GM19468 (cell line): ENCODE results near the gene RABAC1.

Source experiments
- ATAC-seq: cut with Tn5 transposase; IDR thresholded peaks from one replicate; pipeline ENCODE4 v1.9.1; 2021; ENCODE audit warnings: mild to moderate bottlenecking, moderate library complexity, moderate number of reproducible peaks; ENCODE audit not compliant: unreplicated experiment; ENCODE audit errors: extremely low read depth

Gene RABAC1

DNA sequence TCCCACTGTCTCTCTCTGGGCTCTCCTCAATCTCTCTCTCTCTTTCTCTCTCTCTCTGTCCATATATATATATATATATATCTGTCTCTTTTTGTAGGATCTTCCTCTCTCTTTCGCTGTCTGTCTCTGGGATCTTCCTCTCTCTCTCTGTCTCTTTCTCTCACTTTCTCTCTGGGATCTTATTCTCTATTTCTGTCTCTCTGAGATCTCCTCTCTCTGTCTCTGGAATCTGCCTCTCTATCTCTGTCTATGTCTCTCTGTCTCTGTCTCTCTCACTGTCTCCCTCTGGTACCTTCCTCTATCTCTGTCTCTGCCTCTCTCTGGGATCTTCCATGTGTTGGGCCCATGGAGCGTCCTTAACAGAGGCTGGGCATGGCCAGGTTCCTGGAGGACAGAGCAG, 31.5 kb upstream of the RABAC1 start:
- no peak for ATAC-seq

DNA sequence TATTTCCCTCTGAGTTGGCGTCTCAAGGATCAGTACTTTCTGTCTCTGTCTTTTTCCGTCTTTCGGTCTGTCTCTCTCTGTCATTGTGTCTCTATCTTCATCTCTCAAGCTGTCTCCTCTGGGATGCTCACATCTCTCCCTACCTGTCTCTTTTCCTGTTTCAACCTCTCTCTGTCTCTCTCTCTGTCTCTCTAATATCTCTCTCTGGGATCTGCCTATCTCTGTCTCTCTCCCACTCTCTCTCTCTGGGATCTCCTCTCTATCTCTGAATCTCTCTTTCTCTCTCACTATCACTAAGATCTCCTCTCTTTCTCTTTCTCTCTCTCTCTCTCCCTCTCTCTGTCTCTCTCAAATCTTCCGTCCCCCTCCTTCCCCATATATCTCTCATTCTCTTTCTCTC, 30.9 kb upstream of the RABAC1 start:
- ATAC-seq, result no peak

DNA sequence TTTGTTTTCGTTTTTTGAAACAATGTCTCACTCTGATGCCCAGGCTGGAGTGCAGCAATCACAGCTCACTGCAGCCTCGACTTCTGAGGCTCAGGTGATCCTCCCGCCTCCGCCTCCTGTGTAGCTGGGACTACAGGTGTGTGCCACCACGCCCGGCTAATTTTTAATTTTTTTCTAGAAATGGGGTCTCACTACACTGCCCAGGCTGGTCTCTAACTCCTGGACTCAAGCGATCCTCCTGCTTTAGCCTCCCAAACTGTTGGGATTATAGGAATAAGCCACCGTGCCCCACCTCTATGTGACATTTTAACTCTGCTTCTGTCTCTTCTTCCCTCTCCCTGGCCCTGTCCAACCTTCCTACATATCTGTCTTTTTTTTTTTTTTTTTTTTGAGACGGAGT, 29.8 kb upstream of the RABAC1 start:
- no peak for ATAC-seq

DNA sequence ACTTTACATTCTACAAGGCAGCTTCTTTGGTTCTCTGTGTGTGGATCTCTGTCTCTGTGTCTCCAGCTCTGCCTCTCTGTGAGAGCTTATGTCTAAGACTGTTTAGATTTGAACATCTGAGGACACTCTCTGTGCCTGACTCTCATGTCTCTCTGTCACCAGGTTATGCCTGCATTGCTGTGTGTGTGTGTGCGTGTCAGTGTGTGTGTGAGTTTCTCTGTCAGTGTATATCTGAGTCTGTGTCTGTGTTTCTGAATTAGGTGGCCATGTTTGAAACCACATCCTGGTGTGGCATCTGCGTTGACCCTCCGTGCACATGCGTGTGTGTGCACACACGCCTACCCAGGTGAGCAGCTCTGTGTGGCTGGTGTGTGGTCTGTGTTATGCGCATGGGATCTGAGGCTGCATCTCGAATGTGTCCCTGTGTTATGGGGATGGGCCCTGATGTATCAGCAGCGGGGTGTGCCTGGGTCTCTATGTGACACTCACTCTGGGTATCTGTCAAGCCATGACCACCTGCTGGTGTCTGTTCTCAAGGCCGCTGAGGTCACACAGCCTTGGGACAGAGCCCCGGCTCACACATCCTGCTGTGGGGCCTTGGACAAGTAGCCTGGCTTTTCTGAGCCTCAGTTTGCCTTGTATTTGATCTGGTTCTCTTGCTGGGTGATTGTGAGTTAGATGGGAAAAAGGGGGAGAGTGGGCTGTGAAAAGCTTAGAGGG, 28.2 kb upstream of the RABAC1 start:
- ATAC-seq, result no peak

DNA sequence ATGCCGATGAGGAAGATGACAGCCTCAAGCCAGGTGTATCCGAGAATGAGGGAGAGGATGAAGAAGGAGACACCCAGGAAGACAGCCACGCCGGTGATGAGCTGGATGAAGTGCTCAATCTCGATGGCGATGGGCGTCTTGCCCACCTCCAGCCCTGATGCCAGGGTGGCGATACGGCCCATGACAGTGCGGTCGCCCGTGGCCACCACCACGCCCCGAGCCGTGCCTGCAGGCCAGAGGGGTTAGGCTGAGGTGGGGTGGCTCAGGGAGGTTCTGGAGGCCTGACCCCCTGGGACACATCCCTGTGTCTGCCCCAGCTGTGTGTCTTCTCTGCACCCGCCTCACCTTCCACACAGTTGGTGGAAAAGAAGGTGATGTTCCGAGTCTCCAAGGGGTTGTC, 25.8 kb upstream of the RABAC1 start:
- no peak for ATAC-seq

DNA sequence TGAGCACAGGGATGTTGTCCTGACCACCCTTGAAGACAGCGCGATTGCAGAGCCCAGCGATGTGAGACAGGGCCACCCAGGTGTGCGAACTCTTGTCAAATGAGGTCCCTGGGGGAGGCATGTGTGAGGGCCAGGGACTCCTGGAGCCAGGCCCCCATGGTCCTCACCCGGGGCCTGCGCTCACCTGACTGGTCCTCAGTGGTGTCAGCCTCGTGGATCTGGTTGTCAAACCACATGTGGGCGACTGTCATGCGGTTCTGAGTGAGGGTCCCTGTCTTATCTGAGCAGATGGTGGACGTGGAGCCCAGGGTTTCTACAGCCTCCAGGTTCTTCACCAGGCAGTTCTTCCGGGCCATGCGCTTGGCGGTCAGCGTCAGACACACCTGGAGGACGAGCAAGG, 22.6 kb upstream of the RABAC1 start:
- no peak for ATAC-seq

DNA sequence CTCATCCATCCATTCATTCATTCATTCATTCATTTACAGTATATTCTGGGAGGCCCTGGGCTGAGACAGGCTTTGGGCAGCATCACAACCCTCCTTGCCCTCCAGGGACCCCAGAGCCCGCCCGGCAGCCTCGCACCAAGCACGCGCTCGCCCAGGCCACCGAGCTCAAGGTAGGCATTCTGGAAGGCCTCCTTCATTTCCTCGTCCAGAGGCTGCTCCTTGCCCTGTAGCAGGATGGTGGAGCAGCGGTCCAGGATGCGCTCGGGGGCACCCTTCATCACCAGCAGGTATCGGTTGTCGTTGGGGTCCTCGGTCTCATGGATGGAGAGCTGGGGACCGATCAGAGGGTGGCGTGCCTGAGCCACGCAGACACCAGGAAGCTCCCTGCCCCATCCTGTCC, 19.3 kb upstream of the RABAC1 start:
- no peak for ATAC-seq

DNA sequence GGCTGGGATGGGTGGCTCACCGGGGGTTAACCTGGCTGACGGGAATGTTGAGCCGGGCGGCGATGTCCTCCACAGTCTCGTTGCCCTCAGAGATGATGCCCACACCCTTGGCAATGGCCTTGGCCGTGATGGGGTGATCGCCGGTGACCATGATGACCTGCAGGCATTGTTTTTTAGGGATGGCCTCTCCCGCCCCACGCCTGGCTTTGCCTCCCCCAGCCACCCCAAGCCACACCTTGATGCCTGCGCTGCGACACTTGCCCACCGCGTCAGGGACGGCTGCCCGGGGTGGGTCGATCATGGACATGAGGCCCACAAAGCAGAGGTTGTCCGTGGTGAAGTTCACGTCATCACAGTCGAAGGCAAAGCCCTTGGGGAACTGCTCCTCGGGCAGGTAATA, 18.8 kb upstream of the RABAC1 start:
- no peak for ATAC-seq

DNA sequence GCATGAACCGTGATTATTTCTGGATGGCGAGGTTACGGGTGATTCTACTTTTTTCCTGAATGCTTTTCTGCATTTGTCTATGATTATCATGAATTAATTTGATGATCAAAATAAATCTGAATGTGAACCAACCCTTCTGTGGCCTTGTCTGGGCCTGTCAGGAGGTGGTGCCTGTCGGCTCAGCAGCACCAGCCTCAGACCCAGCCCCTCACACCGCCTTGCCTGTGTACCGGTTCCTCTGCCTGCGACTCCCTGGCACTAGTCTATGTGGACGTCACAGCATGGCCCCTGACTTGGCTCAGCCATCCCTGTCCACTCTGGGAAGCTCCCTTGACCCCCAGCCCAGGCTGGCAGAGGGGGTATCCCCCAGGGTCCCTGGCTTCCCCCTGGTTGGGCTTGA, 15.5 kb upstream of the RABAC1 start:
- ATAC-seq, result no peak

DNA sequence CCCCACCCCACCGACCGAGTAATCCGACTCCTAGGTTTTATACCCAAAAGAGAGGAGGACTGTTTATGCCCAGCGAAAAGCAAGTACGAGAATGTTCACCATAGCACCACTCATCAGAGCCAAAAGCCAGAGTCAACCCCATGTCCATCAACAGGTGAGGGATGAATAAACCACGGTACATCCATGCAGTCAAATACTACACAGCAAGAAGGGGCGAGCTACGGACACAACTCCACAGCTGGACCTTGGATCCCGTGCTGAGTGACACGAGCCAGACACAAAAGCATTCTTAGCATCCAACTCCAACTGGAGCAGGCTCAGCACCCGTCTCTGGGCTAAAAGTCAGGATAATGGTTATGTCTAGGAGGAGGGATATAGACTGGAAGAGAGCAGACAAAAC, 12.2 kb upstream of the RABAC1 start:
- no peak for ATAC-seq

DNA sequence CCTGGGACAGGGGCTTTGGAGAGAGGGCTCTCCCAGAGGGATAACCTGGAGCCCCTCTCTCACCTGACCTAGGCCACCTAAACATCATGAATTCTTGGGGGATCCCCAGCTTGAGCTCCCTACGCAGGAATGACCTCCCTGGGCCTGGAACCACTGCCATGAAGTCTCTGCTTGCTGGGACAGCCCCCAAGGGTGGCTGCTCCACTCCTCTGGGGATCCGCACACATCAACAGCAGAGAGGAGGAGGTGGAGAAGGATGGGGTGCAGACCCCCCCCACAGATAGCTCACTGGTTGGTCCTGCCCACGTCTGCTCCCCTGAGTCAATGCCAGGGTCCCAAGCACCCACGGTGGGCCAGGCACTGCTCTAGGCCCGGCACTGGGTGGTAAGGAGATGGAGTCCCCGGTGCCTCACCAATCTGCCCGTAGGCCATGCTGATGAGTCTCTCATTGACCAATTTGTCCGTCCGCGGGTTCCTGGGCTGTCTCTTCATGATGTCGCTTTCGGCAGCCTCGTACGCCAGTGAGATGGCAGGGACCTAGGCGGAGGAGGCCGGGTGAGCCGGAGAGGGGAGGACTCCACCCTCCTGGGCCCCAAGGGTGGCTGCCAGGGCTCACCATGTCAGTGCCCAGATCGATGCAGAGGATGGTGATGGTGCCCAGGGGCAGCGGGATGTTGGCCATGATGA, 10.8 kb upstream of the RABAC1 start:
- ATAC-seq, result no peak

DNA sequence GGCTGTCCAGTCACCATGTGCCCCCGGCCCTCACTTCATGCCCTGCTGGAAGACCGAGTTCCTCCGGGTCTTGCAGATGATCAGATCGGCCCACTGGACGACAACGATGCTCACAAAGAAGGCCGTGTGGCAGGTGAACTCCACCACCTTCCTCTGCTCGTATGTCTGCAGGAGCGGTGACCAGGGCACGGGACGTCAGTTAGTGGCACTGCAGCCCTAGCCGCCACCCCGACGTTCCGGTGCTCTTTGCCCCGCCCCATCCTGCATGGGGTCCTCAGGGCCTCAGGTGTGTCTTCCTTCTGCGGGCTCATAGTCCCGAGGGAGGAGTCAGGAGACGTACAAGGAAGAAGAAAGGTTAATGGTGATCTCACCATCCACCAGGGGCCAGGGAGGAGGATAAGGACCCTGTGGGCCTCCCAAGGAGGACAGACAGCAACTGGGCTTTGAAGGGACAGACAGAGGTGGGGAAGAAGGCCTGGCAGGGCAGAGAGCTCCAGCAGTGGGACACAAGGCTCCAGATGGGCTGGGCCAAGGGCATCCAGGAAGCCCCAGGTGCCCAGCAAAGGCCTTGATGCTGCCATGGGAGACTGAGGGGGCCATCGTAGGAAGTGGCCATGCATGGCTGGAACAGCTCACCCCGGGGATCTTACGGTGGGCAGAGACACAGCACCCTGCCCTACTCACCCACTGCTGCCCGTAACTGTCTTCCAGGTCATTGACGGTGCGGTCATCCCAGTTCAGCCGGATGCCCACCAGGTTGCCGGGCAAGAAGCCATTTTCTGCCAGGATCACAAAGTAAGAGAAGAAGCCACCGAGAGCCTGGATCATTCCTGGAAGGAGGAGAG, 9.9 kb upstream of the RABAC1 start:
- no peak for ATAC-seq

DNA sequence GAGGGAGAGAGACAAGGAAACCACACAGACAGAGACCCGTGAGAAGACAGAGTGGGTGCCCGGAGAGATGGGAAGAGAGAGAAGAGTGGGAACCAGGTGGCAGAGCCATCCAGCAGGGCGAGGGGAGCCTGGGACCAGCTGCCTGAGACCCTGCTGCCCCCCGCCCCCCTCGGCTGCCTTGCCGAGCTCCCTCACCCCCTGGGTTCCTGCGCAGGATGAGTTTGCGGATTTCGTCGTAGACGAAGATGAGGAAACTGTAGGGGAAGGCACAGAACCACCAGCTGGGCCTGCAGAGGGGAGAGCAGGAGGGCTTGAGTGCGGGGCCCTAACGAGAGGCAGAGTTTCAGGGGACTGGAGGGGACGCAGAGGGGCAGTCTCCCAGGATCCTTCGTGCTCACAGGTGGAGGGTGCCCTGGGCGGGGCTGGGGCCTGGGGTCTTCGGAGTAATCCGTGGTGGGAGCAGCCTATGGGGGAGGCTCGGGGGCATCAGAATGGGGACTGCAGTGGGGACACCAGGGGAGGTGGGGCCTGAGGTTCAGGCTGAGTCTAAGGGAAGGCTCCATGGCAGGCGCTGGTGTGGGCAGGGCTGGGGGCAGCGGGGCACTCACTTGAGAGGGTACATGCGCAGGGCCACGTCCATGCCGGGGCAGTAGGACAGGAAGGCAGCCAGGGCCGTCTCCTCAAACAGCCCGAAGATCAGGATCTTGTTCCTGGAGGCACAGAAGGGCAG, 8.1 kb upstream of the RABAC1 start:
- ATAC-seq, result no peak

DNA sequence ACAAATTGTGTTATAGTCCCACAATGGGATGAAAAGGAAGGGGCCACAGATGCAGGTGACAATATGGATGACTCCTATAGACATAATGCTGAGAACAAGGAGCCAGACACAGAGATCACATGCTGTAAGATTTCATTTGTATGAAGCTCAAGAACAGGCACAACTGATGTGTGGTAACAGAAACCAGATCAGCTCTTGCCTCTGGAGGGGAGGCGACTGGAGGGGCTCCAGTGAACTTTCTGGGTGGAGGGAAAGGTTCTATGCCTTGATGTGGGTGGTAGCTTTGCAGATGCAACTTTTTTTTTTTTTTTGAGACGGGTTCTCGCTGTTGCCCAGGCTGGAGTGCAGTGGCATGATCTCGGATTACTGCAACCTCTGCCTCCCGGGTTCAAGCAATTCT, 6.0 kb upstream of the RABAC1 start:
- no peak for ATAC-seq

DNA sequence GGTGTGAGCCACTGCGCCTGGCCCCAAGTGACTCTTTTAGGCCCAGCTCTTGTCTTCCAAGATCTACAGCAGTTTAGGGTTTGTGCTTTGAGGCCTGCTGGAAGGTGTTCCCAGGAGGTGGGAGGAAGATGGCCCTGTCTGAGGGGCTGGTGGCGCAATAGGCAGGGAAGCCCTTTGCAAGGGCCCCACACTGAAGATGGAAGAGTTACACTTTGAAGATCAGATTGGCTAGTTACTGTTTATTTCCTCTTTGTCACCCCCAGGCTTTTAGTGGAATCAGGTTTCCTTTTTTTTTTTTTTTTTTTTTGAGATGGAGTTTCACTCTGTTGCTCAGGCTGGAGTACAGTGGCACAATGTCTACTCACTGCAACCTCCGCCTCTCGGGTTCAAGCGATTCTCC, 1.9 kb upstream of the RABAC1 start:
- ATAC-seq, result no peak

DNA sequence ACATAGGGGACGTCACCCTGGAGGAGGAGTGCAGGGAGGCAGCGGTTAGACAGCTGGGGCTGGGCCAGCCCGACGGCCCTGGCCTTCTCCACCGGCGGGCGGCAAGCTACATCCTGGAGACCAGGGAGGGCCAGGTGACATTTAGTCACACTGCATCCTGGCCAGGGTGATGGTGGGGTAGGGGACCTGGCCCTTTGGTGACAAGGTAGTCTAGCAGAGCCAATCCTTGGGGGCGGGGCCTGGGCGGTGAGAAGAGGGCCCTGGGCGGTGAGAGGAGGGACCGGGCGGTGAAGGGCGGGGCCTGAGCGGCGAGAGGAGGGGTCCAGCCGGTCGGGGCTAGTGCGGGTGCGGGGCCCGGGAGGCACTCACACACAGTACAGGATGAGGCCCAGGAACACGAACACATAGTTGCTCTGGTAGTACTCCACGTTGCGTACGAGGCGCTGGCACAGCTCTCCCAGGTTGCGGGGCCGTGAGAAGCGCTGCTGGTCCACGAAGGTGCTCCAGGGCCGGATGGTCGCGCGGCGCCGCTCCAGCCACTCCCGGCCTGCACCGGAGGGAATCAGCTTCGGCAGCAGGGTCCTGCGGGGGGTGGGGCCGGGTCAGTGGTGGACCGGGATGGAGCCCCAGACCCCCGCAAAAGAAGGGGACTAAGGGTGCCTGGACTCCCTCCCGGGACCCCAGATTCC, 610 bp downstream of the RABAC1 start:
- no peak for ATAC-seq

DNA sequence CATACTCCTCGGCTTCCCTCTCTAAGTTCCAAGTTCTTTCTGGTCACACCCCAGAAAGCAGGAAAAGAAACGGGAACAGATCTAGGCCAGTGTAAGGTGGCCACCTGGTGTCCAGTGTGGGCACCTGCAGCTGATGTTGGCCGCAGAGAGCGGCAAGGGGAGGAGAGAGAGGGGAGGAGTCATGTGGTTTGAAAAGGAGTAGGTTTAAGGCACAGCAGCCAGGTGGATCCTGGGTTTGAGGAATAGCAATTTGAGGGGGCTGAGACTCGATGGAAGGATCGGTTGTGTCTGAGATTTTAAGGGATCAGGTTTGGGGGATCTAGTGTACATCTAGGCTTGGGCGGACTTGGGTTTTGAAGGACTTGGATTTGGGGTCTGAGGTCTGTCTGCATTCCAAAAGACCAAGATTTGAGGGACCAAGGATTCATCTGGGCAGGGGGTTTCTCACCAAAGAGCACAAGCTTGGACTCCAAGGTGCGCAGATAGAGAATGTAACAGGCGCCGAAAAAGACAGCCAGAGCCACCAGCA, 1.2 kb downstream of the RABAC1 start:
- no peak for ATAC-seq

DNA sequence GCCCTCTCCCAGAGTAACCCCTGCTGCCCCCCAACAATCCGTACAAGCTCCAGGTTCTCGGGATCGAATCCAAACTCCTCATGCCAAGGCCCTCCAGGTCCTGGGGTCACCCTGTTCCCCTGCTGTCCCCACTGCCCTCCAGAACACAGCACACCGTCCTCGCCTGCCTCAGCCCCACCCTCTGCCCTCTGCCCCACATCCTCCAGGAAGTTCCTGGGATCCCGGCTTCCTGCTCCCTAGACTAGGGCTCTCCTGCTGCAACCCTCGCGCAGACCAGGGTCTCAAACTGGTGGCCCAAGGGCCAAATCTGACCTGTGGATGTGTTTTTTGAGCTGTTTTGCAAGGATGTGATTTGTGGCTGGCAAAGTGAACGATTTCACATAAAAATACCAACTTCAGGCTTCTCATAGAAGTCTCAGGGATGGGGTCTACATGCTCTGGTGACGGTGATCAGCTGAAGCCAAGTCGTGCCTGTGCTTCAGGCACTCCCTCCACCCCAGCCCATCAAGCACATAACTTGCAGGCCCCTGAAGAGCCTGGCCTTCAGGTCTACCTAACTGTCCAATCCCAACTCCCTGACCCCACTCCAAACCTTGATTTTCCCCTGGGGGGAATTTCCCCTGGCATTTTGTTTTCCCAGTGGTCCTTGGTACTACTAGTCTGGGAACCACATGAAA, 1.8 kb downstream of the RABAC1 start:
- ATAC-seq, result no peak

DNA sequence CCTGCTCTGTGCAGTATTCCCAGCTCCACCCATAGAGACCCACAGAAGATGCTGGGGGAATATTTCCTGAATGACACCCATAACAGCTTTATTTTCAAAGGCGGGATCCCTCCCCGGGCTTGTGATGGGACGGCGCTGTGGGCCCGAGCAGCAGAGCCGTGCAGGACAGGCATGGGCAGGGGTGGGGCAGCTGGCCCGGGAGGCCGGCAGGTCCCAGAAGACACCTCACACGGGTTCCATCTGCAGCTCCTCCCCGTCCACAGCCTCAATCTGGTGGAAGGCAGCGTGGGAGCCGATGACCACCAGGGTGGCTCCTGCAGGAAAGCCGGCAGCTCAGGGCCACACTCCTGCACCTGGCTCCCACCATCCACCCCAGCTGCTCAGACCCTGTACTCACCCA, 2.5 kb downstream of the RABAC1 start:
- no peak for ATAC-seq
